ENCODE measurements around the gene MDH1B. TPM values are rescaled to one million over a fixed set of nuclear protein-coding genes. Genes with fewer than 3 reads are reported as not detected.
"Not testable (repeated sequence)": the region's sequence is repeated elsewhere in the genome, so short reads cannot be mapped to it uniquely, and the experiment has no call there.

The MDH1B gene
- polyA plus RNA-seq, 1 donor from 2014 or later: 11.7 TPM

DNA sequence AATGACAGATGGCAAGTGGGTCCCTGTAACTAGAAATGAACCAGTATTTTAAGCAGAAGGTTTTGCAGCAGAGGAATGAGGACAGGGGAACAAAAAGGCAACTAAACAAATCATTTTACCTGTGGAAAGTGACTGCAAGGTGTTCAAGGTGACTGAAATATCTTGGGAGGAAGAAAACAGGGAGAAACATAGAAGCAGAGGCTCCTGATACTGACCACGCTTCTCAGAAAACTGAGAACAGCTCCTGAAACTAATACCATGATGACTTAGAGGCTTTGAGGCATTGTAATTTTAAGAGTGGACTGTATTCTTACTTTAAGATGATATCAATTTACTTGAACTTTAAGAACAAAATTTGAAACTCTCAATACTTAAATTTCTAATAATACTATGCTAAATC lies 46.8 kb downstream of the MDH1B start, which contains the start of gene DYTN:
Gene DYTN, minus strand, starts transcription at position 101 of the 400 bp plus-strand sequence. CDS start 117 bp downstream, outside the sequence.
- H3K9me2 ChIP-seq (ENCODE audit: insufficient read depth, low read length): no peaks in the 10 kb centered on the region
- no peak within 1 kb of the TSS for H3K9ac ChIP-seq (ENCODE audit: low read length)
- no peaks in the 10 kb centered on the region for H3K79me2 ChIP-seq (replicated peaks; ENCODE audit: insufficient read depth, low read length)
- H3K27ac ChIP-seq (ENCODE audit: low read length): no peak within 1 kb of the TSS
- no peak within 1 kb of the TSS for H2AFZ ChIP-seq (ENCODE audit: low read depth, low read length)
- TF ChIP-seq TAF1 (IDR thresholded peaks at IDR 0.05; ENCODE audit: low read depth): no peak
- TF ChIP-seq EZH2 (IDR thresholded peaks at IDR 0.05; ENCODE audit: borderline replicate concordance, insufficient read depth, low read length, poor library complexity, severe bottlenecking): no peak
- no peak for TF ChIP-seq SMC3 (conservative IDR thresholded peaks at IDR 0.05; ENCODE audit: poor library complexity)
- TF ChIP-seq CTCF (IDR thresholded peaks at IDR 0.05; ENCODE audit: poor library complexity, severe bottlenecking): no peak
- TF ChIP-seq RAD21 (conservative IDR thresholded peaks at IDR 0.05): no peak
- TF ChIP-seq REST (IDR thresholded peaks at IDR 0.05; ENCODE audit: borderline replicate concordance): no peak
- no peak for TF ChIP-seq MXI1 (conservative IDR thresholded peaks at IDR 0.05; ENCODE audit: poor library complexity, severe bottlenecking)
- no peaks in the 10 kb centered on the region for H3K27me3 ChIP-seq (ENCODE audit: insufficient read depth, low read depth, low read length)
- no peaks in the 10 kb centered on the region for H3F3A ChIP-seq (ENCODE audit: insufficient read depth, low read length, poor library complexity, severe bottlenecking)
- no peaks in the 10 kb centered on the region for H4K20me1 ChIP-seq (ENCODE audit: insufficient read depth)
- no peak within 1 kb of the TSS for H3K4me3 ChIP-seq (ENCODE audit: low read length)
- no peaks in the 10 kb centered on the region for H3K36me3 ChIP-seq (ENCODE audit: insufficient read depth, low read length)
- H3K4me2 ChIP-seq (ENCODE audit: low read length): no peak within 1 kb of the TSS
- H3K9me3 ChIP-seq (ENCODE audit: low read length): no peaks in the 10 kb centered on the region

- no peak overlapping the region for H3K4me3 ChIP-seq (ENCODE audit: low read length)
- no peaks in the 10 kb centered on the region for H3K79me2 ChIP-seq (replicated peaks; ENCODE audit: insufficient read depth, low read length)
- TF ChIP-seq POLR2AphosphoS5 (IDR thresholded peaks at IDR 0.05): no peak
- no peak for TF ChIP-seq CTCF (IDR thresholded peaks at IDR 0.05; ENCODE audit: poor library complexity, severe bottlenecking)
- no peak for TF ChIP-seq TAF1 (IDR thresholded peaks at IDR 0.05; ENCODE audit: low read depth)
- no peak for TF ChIP-seq EZH2 (IDR thresholded peaks at IDR 0.05; ENCODE audit: borderline replicate concordance, insufficient read depth, low read length, poor library complexity, severe bottlenecking)
- TF ChIP-seq REST (IDR thresholded peaks at IDR 0.05; ENCODE audit: borderline replicate concordance): no peak
- no peak for TF ChIP-seq EP300 (conservative IDR thresholded peaks at IDR 0.05; ENCODE audit: poor library complexity, severe bottlenecking)
- no peak for TF ChIP-seq MXI1 (conservative IDR thresholded peaks at IDR 0.05; ENCODE audit: poor library complexity, severe bottlenecking)
- no peak for TF ChIP-seq RAD21 (conservative IDR thresholded peaks at IDR 0.05)
- TF ChIP-seq SMC3 (conservative IDR thresholded peaks at IDR 0.05; ENCODE audit: poor library complexity): no peak
- no peaks in the 10 kb centered on the region for H3K36me3 ChIP-seq (ENCODE audit: insufficient read depth, low read length)
- no peaks in the 10 kb centered on the region for H3F3A ChIP-seq (ENCODE audit: insufficient read depth, low read length, poor library complexity, severe bottlenecking)
- no peak overlapping the region for H3K4me2 ChIP-seq (ENCODE audit: low read length)
- no peaks in the 10 kb centered on the region for H3K27me3 ChIP-seq (ENCODE audit: insufficient read depth, low read depth, low read length)
- H3K9me3 ChIP-seq (ENCODE audit: low read length): no peaks in the 10 kb centered on the region
- no peak overlapping the region for H3K9ac ChIP-seq (ENCODE audit: low read length)
- H3K27ac ChIP-seq (ENCODE audit: low read length): no peak overlapping the region
- no peaks in the 10 kb centered on the region for H3K9me2 ChIP-seq (ENCODE audit: insufficient read depth, low read length)
- no peaks in the 10 kb centered on the region for H4K20me1 ChIP-seq (ENCODE audit: insufficient read depth)
- no peak overlapping the region for H2AFZ ChIP-seq (ENCODE audit: low read depth, low read length)
Observed at GRCh38 chr2:206716623-206717022, 48.5 kb downstream of the MDH1B start.

DNA sequence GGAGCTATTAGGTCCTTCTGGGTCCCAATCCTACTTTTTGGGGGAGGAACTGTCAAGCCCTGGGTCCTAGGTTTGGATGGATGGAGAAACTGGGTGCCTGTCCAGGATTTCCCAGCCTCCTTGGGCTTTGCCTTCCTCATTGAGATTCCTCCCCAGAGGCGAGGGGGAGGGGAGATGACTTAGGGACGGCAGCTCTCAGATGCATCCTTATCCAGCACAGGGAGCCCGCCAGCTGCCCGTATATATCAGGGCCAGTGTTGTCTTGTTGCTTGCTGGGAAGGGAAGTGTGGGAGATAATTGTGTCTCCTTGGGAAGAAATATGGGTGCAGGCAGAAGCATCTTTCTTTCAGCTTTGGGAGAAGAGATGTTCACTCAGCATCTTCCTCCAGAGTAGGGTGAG lies 49.9 kb downstream of the MDH1B start:
- H3K4me3 ChIP-seq (ENCODE audit: low read length); H3K27ac ChIP-seq (ENCODE audit: low read length); H2AFZ ChIP-seq (ENCODE audit: low read depth, low read length); H3K4me2 ChIP-seq (ENCODE audit: low read length); H3F3A ChIP-seq (ENCODE audit: insufficient read depth, low read length, poor library complexity, severe bottlenecking); H4K20me1 ChIP-seq (ENCODE audit: insufficient read depth); H3K9me3 ChIP-seq (ENCODE audit: low read length); H3K79me2 ChIP-seq (replicated peaks; ENCODE audit: insufficient read depth, low read length); H3K36me3 ChIP-seq (ENCODE audit: insufficient read depth, low read length); H3K9me2 ChIP-seq (ENCODE audit: insufficient read depth, low read length); H3K27me3 ChIP-seq (ENCODE audit: insufficient read depth, low read depth, low read length); H3K9ac ChIP-seq (ENCODE audit: low read length): not testable (repeated sequence)
